GM23338 (cell line): ENCODE data around the gene STKLD1. TPM values are rescaled to one million over a fixed set of nuclear protein-coding genes. Genes with fewer than 3 reads are reported as not detected.

Source experiments
- ATAC-seq: fragments of 200-7000 bp; cut with Tn5 transposase; 3 replicates; pipeline ENCODE4 v1.9.1; 2020
- DNase-seq: peaks from one replicate; pipeline ENCODE4 v3.0.0-alpha.2; 2015; ENCODE audit warnings: low spot score
- H2AFZ ChIP-seq: fragments of 200-600 bp; sonication (generic); 2 replicates; pipeline ENCODE4 v1.8.0; 2016; ENCODE audit warnings: antibody characterized with exemption, mild to moderate bottlenecking, moderate library complexity
- H3F3A ChIP-seq: fragments of 200-600 bp; sonication (generic); replicated peaks from 2 replicates; pipeline ENCODE4 v1.8.0; 2017; ENCODE audit warnings: antibody characterized with exemption, mixed run types, low read depth
- H3K27ac ChIP-seq: fragments of 200-600 bp; sonication (generic); 2 replicates; pipeline ENCODE4 v1.6.1; 2016; ENCODE audit warnings: low read depth
- H3K27me3 ChIP-seq: fragments of 200-600 bp; sonication (generic); 2 replicates; pipeline ENCODE4 v1.8.0; 2016; ENCODE audit warnings: mild to moderate bottlenecking, mixed run types, moderate library complexity; ENCODE audit not compliant: insufficient read depth
- H3K36me3 ChIP-seq: fragments of 200-600 bp; sonication (generic); 2 replicates; pipeline ENCODE4 v1.8.0; 2016; ENCODE audit warnings: mild to moderate bottlenecking; ENCODE audit not compliant: insufficient read depth
- H3K4me1 ChIP-seq: fragments of 200-600 bp; sonication (generic); 2 replicates; pipeline ENCODE4 v1.8.0; 2016; ENCODE audit warnings: mild to moderate bottlenecking, moderate library complexity; ENCODE audit not compliant: insufficient read depth
- H3K4me2 ChIP-seq: fragments of 200-600 bp; sonication (generic); 2 replicates; pipeline ENCODE4 v1.7.1; 2017; ENCODE audit warnings: mixed run types
- H3K4me3 ChIP-seq: fragments of 200-600 bp; sonication (generic); 2 replicates; pipeline ENCODE4 v1.6.1; 2016; ENCODE audit warnings: mixed run types
- H3K79me2 ChIP-seq: fragments of 200-600 bp; sonication (generic); replicated peaks from 2 replicates; pipeline ENCODE4 v1.8.0; 2017; ENCODE audit warnings: mild to moderate bottlenecking; ENCODE audit not compliant: insufficient read depth
- H3K9me2 ChIP-seq: fragments of 200-600 bp; sonication (generic); 2 replicates; pipeline ENCODE4 v1.8.0; 2017; ENCODE audit not compliant: insufficient read depth
- H4K20me1 ChIP-seq: fragments of 200-600 bp; sonication (generic); replicated peaks from 2 replicates; pipeline ENCODE4 v1.8.0; 2017; ENCODE audit warnings: mild to moderate bottlenecking; ENCODE audit not compliant: insufficient read depth
- H3K27ac Mint-ChIP-seq: 2 replicates; pipeline ENCODE4 v1.8.0; 2020; ENCODE audit warnings: inconsistent platforms, mild to moderate bottlenecking, moderate library complexity, mixed read lengths
- H3K27me3 Mint-ChIP-seq: 3 replicates; pipeline ENCODE4 v1.8.0; 2022; ENCODE audit warnings: low read depth, mild to moderate bottlenecking, moderate library complexity, mixed read lengths, inconsistent platforms; ENCODE audit not compliant: insufficient read depth, poor library complexity
- H3K36me3 Mint-ChIP-seq: 3 replicates; pipeline ENCODE4 v1.8.0; 2021; ENCODE audit warnings: low read depth, mild to moderate bottlenecking, inconsistent platforms, moderate library complexity, mixed read lengths
- H3K4me1 Mint-ChIP-seq: 3 replicates; pipeline ENCODE4 v1.8.0; 2020; ENCODE audit warnings: mild to moderate bottlenecking, inconsistent platforms, mixed read lengths
- H3K4me3 Mint-ChIP-seq: 3 replicates; pipeline ENCODE4 v1.8.0; 2021; ENCODE audit warnings: moderate library complexity, mild to moderate bottlenecking, inconsistent platforms, mixed read lengths
- H3K9me3 Mint-ChIP-seq: 3 replicates; pipeline ENCODE4 v1.8.0; 2020; ENCODE audit warnings: moderate library complexity, mild to moderate bottlenecking, inconsistent platforms, mixed read lengths
- CREB1 ChIP-seq: fragments of 250-450 bp; sonication (Bioruptor Pico); IDR thresholded peaks from 2 replicates; pipeline ENCODE4 v1.5.0; 2020; ENCODE audit warnings: low read depth, mild to moderate bottlenecking, moderate library complexity
- EZH2 ChIP-seq: fragments of 200-600 bp; sonication (generic); IDR thresholded peaks from one replicate; pipeline ENCODE4 v1.8.0; 2017; ENCODE audit warnings: antibody characterized with exemption, mild to moderate bottlenecking, low read depth; ENCODE audit not compliant: unreplicated experiment
- EZH2phosphoT487 ChIP-seq: fragments of 200-600 bp; sonication (generic); IDR thresholded peaks from one replicate; pipeline ENCODE4 v1.8.1; 2018; ENCODE audit warnings: antibody characterized with exemption; ENCODE audit not compliant: unreplicated experiment
- JUNB ChIP-seq: IDR thresholded peaks from one replicate; pipeline ENCODE4 v1.6.1; 2016; ENCODE audit warnings: antibody characterized with exemption; ENCODE audit not compliant: unreplicated experiment
- NANOG ChIP-seq: IDR thresholded peaks from 2 replicates; pipeline ENCODE4 v1.6.1; 2016; ENCODE audit warnings: antibody characterized with exemption, borderline replicate concordance
- POLR2AphosphoS5 ChIP-seq: IDR thresholded peaks from 2 replicates; pipeline ENCODE4 v1.6.1; 2016; ENCODE audit warnings: antibody characterized with exemption, low read depth
- STAT1 ChIP-seq: IDR thresholded peaks from one replicate; pipeline ENCODE4 v1.6.1; 2016; ENCODE audit warnings: antibody characterized with exemption; ENCODE audit not compliant: unreplicated experiment
- ZNF114 ChIP-seq: fragments of 250-450 bp; sonication (Bioruptor Pico); IDR thresholded peaks from 2 replicates; pipeline ENCODE4 v1.5.0; 2020; ENCODE audit warnings: mild to moderate bottlenecking, moderate library complexity
- ZNF331 ChIP-seq: fragments of 250-450 bp; sonication (Bioruptor Pico); IDR thresholded peaks from 2 replicates; pipeline ENCODE4 v1.5.0; 2020; ENCODE audit warnings: low read depth, mild to moderate bottlenecking, moderate library complexity
- polyA plus RNA-seq: library from polyadenylated mRNA; unstranded; fragments of >200 nt; fragmentation: Nextera tagmentation; extraction: Ambion mirVana; gene quantifications from 2 replicates; pipeline ENCODE4 v1.2.1, GENCODE V29; 2016
- total RNA-seq: library from RNA; depleted of rRNA; stranded (reverse); fragments of >200 nt; shearing (Covaris generic); gene quantifications from 2 replicates; pipeline ENCODE4 v1.2.3, GENCODE V29; 2014
- TF ChIP-seq, protein P1 (sequence below): IDR thresholded peaks from 2 replicates; pipeline ENCODE4 v1.6.1; 2016; ENCODE audit warnings: antibody characterized with exemption
- TF ChIP-seq, protein P2 (sequence below): IDR thresholded peaks from one replicate; pipeline ENCODE4 v1.6.1; 2018; ENCODE audit warnings: antibody characterized with exemption; ENCODE audit not compliant: unreplicated experiment
- TF ChIP-seq, protein P3 (sequence below), 2 experiments: fragments of 200-600 bp in 1 of 2; sonication (generic) in 1 of 2; conservative IDR thresholded peaks; 2 replicates each; pipeline versions ENCODE4 v1.5.1 to v1.6.1; 2016 to 2017; ENCODE audit warnings: antibody characterized with exemption in 2 of 2, low read depth in 2 of 2, mild to moderate bottlenecking in 2 of 2, moderate library complexity in 1 of 2
- TF ChIP-seq, protein P4 (sequence below): fragments of 250-450 bp; sonication (Bioruptor Pico); IDR thresholded peaks from 2 replicates; pipeline ENCODE4 v1.5.0; 2020; ENCODE audit warnings: mild to moderate bottlenecking, moderate library complexity

STKLD1 gene
- total and polyA plus RNA-seq, 2 experiments from 2014 or later = 0.57 TPM; not detected in 1

DNA sequence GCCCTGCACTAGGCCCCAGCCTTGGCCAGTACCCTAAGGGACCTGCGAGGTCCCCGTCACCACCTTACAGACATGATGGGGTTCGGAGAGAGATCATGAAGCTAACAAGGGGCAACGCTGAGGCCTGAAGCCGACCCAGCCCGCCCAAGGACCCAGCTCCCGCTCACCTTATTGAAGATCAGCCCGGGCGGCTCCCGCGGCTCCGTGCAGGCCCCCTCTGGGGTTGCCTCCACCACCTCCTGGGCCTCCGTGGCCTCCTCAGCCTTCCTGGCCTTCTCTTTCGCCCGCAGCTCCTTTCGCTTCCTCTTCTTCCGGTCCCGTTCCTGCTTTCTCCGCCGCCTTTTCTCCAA lies 43.8 kb upstream of the STKLD1 start:
- H2AFZ ChIP-seq = no peak overlapping the region
- TF ChIP-seq EZH2phosphoT487 (no peak), EZH2 (no peak), NANOG (no peak), JUNB (no peak), ZNF114 (CRISPR knock-in tag) (no peak), ZNF331 (CRISPR knock-in tag) (no peak), STAT1 (no peak), POLR2AphosphoS5 (no peak), CREB1 (no peak)
- TF ChIP-seq, protein P1, sequence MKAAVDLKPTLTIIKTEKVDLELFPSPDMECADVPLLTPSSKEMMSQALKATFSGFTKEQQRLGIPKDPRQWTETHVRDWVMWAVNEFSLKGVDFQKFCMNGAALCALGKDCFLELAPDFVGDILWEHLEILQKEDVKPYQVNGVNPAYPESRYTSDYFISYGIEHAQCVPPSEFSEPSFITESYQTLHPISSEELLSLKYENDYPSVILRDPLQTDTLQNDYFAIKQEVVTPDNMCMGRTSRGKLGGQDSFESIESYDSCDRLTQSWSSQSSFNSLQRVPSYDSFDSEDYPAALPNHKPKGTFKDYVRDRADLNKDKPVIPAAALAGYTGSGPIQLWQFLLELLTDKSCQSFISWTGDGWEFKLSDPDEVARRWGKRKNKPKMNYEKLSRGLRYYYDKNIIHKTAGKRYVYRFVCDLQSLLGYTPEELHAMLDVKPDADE = no peak
- TF ChIP-seq, protein P2, sequence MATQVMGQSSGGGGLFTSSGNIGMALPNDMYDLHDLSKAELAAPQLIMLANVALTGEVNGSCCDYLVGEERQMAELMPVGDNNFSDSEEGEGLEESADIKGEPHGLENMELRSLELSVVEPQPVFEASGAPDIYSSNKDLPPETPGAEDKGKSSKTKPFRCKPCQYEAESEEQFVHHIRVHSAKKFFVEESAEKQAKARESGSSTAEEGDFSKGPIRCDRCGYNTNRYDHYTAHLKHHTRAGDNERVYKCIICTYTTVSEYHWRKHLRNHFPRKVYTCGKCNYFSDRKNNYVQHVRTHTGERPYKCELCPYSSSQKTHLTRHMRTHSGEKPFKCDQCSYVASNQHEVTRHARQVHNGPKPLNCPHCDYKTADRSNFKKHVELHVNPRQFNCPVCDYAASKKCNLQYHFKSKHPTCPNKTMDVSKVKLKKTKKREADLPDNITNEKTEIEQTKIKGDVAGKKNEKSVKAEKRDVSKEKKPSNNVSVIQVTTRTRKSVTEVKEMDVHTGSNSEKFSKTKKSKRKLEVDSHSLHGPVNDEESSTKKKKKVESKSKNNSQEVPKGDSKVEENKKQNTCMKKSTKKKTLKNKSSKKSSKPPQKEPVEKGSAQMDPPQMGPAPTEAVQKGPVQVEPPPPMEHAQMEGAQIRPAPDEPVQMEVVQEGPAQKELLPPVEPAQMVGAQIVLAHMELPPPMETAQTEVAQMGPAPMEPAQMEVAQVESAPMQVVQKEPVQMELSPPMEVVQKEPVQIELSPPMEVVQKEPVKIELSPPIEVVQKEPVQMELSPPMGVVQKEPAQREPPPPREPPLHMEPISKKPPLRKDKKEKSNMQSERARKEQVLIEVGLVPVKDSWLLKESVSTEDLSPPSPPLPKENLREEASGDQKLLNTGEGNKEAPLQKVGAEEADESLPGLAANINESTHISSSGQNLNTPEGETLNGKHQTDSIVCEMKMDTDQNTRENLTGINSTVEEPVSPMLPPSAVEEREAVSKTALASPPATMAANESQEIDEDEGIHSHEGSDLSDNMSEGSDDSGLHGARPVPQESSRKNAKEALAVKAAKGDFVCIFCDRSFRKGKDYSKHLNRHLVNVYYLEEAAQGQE = no peak
- TF ChIP-seq, protein P3, sequence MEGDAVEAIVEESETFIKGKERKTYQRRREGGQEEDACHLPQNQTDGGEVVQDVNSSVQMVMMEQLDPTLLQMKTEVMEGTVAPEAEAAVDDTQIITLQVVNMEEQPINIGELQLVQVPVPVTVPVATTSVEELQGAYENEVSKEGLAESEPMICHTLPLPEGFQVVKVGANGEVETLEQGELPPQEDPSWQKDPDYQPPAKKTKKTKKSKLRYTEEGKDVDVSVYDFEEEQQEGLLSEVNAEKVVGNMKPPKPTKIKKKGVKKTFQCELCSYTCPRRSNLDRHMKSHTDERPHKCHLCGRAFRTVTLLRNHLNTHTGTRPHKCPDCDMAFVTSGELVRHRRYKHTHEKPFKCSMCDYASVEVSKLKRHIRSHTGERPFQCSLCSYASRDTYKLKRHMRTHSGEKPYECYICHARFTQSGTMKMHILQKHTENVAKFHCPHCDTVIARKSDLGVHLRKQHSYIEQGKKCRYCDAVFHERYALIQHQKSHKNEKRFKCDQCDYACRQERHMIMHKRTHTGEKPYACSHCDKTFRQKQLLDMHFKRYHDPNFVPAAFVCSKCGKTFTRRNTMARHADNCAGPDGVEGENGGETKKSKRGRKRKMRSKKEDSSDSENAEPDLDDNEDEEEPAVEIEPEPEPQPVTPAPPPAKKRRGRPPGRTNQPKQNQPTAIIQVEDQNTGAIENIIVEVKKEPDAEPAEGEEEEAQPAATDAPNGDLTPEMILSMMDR (conservative IDR thresholded peaks at IDR 0.05; ENCODE audit: low read depth in 2 of 2) = no peak
- TF ChIP-seq, protein P4, sequence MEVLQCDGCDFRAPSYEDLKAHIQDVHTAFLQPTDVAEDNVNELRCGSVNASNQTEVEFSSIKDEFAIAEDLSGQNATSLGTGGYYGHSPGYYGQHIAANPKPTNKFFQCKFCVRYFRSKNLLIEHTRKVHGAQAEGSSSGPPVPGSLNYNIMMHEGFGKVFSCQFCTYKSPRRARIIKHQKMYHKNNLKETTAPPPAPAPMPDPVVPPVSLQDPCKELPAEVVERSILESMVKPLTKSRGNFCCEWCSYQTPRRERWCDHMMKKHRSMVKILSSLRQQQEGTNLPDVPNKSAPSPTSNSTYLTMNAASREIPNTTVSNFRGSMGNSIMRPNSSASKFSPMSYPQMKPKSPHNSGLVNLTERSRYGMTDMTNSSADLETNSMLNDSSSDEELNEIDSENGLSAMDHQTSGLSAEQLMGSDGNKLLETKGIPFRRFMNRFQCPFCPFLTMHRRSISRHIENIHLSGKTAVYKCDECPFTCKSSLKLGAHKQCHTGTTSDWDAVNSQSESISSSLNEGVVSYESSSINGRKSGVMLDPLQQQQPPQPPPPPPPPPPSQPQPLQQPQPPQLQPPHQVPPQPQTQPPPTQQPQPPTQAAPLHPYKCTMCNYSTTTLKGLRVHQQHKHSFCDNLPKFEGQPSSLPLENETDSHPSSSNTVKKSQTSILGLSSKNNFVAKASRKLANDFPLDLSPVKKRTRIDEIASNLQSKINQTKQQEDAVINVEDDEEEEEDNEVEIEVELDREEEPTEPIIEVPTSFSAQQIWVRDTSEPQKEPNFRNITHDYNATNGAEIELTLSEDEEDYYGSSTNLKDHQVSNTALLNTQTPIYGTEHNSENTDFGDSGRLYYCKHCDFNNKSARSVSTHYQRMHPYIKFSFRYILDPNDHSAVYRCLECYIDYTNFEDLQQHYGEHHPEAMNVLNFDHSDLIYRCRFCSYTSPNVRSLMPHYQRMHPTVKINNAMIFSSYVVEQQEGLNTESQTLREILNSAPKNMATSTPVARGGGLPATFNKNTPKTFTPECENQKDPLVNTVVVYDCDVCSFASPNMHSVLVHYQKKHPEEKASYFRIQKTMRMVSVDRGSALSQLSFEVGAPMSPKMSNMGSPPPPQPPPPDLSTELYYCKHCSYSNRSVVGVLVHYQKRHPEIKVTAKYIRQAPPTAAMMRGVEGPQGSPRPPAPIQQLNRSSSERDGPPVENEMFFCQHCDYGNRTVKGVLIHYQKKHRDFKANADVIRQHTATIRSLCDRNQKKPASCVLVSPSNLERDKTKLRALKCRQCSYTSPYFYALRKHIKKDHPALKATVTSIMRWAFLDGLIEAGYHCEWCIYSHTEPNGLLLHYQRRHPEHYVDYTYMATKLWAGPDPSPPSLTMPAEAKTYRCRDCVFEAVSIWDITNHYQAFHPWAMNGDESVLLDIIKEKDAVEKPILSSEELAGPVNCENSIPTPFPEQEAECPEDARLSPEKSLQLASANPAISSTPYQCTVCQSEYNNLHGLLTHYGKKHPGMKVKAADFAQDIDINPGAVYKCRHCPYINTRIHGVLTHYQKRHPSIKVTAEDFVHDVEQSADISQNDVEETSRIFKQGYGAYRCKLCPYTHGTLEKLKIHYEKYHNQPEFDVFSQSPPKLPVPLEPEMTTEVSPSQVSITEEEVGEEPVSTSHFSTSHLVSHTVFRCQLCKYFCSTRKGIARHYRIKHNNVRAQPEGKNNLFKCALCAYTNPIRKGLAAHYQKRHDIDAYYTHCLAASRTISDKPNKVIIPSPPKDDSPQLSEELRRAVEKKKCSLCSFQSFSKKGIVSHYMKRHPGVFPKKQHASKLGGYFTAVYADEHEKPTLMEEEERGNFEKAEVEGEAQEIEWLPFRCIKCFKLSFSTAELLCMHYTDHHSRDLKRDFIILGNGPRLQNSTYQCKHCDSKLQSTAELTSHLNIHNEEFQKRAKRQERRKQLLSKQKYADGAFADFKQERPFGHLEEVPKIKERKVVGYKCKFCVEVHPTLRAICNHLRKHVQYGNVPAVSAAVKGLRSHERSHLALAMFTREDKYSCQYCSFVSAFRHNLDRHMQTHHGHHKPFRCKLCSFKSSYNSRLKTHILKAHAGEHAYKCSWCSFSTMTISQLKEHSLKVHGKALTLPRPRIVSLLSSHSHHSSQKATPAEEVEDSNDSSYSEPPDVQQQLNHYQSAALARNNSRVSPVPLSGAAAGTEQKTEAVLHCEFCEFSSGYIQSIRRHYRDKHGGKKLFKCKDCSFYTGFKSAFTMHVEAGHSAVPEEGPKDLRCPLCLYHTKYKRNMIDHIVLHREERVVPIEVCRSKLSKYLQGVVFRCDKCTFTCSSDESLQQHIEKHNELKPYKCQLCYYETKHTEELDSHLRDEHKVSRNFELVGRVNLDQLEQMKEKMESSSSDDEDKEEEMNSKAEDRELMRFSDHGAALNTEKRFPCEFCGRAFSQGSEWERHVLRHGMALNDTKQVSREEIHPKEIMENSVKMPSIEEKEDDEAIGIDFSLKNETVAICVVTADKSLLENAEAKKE (CRISPR knock-in tag) = no peak
- Mint-ChIP-seq H3K36me3 (peaks cover 66% of the 10 kb centered on the region), H3K27me3 (peaks cover 30% of the 10 kb centered on the region), H3K4me1 (peaks cover 16% of the 10 kb centered on the region), H3K27ac (no peak overlapping the region), H3K4me3 (no peak overlapping the region), H3K9me3 (peaks cover 10% of the 10 kb centered on the region; the same call in 2 of the 3 replicates)
- no peaks in the 10 kb centered on the region for H3K9me2 ChIP-seq
- H3K27me3 ChIP-seq = no peaks in the 10 kb centered on the region
- peaks cover 9% of the 10 kb centered on the region for H3K4me1 ChIP-seq
- H3K27ac ChIP-seq = no peak overlapping the region
- H3K4me2 ChIP-seq = no peak overlapping the region
- no peak overlapping the region for H3K4me3 ChIP-seq
- peaks cover 32% of the 10 kb centered on the region for H3F3A ChIP-seq
- H3K79me2 ChIP-seq = peaks cover 19% of the 10 kb centered on the region
- H4K20me1 ChIP-seq = peaks cover 12% of the 10 kb centered on the region; the same call in 1 of the 2 replicates
- ATAC-seq (no peak), DNase-seq (no peak)
- peaks cover 10% of the 10 kb centered on the region for H3K36me3 ChIP-seq
